22Rv1 (cell line): Measurements from ENCODE around the gene USP13.

Source experiments
- CTCF ChIP-seq: fragments of 450-650 bp; IDR thresholded peaks from 2 replicates; pipeline ENCODE4 v1.5.1; 2017; ENCODE audit warnings: mild to moderate bottlenecking
- ZFX ChIP-seq: fragments of 450-650 bp; IDR thresholded peaks from 2 replicates; pipeline ENCODE4 v1.6.1; 2017; ENCODE audit warnings: antibody characterized with exemption, borderline replicate concordance

- TF ChIP-seq CTCF (no peak), ZFX (no peak)
These were observed 172.8 kb downstream of the USP13 start for GRCh38 chr3:179825527-179826246.
